Neural progenitor cell (in vitro differentiated cells): Measurements from ENCODE around the gene SPOPL.

Experiments
- CTCF ChIP-seq: fragments of 200-600 bp; sonication (generic); IDR thresholded peaks from 2 replicates; pipeline ENCODE4 v1.5.1; 2017; ENCODE audit warnings: antibody characterized with exemption, mild to moderate bottlenecking
- EZH2 ChIP-seq: fragments of 200-600 bp; sonication (generic); IDR thresholded peaks from 2 replicates; pipeline ENCODE4 v1.6.1; 2017; ENCODE audit warnings: antibody characterized with exemption, mild to moderate bottlenecking, moderate library complexity
- EZH2phosphoT487 ChIP-seq: fragments of 200-600 bp; sonication (generic); IDR thresholded peaks from 2 replicates; pipeline ENCODE4 v1.6.1; 2017; ENCODE audit warnings: antibody characterized with exemption

DNA sequence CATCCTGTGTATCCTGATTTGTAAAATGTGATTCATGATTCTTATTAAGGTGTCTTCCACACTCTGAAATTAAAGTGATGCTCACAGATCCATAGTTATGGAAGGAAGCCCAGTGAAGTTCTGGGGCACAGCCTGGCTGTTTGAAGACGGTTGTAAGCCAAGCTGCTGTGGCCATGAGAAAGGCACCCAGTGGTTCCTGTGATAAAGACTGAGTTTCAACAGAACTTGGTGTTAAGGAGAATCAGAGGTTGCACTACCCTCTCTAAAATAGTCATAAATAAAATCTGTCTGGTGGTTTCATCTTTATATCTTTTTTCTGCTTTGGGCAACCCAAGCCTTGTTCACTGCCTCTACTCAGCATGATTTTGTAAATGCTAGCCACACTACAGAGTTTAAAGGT lies 32.2 kb upstream of the SPOPL start:
- TF ChIP-seq EZH2phosphoT487 (no peak), CTCF (no peak), EZH2 (no peak)
